H9 (cell line): ENCODE data around the gene CACNA2D4. TPM values are rescaled to one million over a fixed set of nuclear protein-coding genes. Genes with fewer than 3 reads are reported as not detected.

Experiments used
- DNase-seq: peaks from one replicate; pipeline ENCODE4 v3.0.0-alpha.2; 2017
- H2AFZ ChIP-seq: one replicate; pipeline ENCODE4 v1.6.1; 2013; ENCODE audit warnings: mild to moderate bottlenecking, low read length, control low read depth, moderate library complexity
- H2AK5ac ChIP-seq: 2 replicates; pipeline ENCODE4 v1.6.1; 2013; ENCODE audit warnings: low read length, control low read depth, mixed read lengths; ENCODE audit not compliant: insufficient read length
- H2BK120ac ChIP-seq: one replicate; pipeline ENCODE4 v1.6.1; 2013; ENCODE audit warnings: low read depth, mild to moderate bottlenecking, low read length, control low read depth, inconsistent platforms; ENCODE audit not compliant: poor library complexity, severe bottlenecking
- H2BK12ac ChIP-seq: 2 replicates; pipeline ENCODE4 v1.6.1; 2013; ENCODE audit warnings: low read length, control low read depth, mixed read lengths, low read depth; ENCODE audit not compliant: insufficient read length
- H2BK15ac ChIP-seq: 2 replicates; pipeline ENCODE4 v1.6.1; 2013; ENCODE audit warnings: low read depth, low read length, control low read depth
- H2BK20ac ChIP-seq: one replicate; pipeline ENCODE4 v1.6.1; 2013; ENCODE audit warnings: low read depth, mild to moderate bottlenecking, low read length, control low read depth, inconsistent platforms; ENCODE audit not compliant: poor library complexity, severe bottlenecking
- H2BK5ac ChIP-seq: 2 replicates; pipeline ENCODE4 v1.6.1; 2013; ENCODE audit warnings: low read length, control low read depth, mixed read lengths; ENCODE audit not compliant: insufficient read length
- H3K14ac ChIP-seq: 2 replicates; pipeline ENCODE4 v1.6.1; 2013; ENCODE audit warnings: low read length, control low read depth; ENCODE audit not compliant: insufficient read depth
- H3K18ac ChIP-seq: 2 replicates; pipeline ENCODE4 v1.6.1; 2013; ENCODE audit warnings: low read depth, mild to moderate bottlenecking, mixed read lengths, low read length, control low read depth; ENCODE audit not compliant: insufficient read length
- H3K23ac ChIP-seq: 2 replicates; pipeline ENCODE4 v1.6.1; 2013; ENCODE audit warnings: low read length, control low read depth, mixed read lengths, low read depth; ENCODE audit not compliant: insufficient read length
- H3K23me2 ChIP-seq: 2 replicates; pipeline ENCODE4 v1.6.1; 2013; ENCODE audit warnings: low read depth, mild to moderate bottlenecking, mixed read lengths, low read length, control low read depth; ENCODE audit not compliant: insufficient read length, poor library complexity, severe bottlenecking
- H3K27ac ChIP-seq: 2 replicates; pipeline ENCODE4 v1.5.1; 2013; ENCODE audit warnings: low read length, control low read depth, mixed read lengths, low read depth; ENCODE audit not compliant: insufficient read length
- H3K27me3 ChIP-seq: 2 replicates; pipeline ENCODE4 v1.6.1; 2013; ENCODE audit warnings: low read length, control low read depth, inconsistent platforms; ENCODE audit not compliant: insufficient read depth
- H3K4ac ChIP-seq: 2 replicates; pipeline ENCODE4 v1.6.1; 2013; ENCODE audit warnings: low read depth, mild to moderate bottlenecking, control low read depth, inconsistent platforms, low read length, moderate library complexity
- H3K4me1 ChIP-seq: 2 replicates; pipeline ENCODE4 v1.6.1; 2013; ENCODE audit warnings: low read length, control low read depth, inconsistent platforms; ENCODE audit not compliant: insufficient read depth
- H3K4me2 ChIP-seq: 2 replicates; pipeline ENCODE4 v1.6.1; 2013; ENCODE audit warnings: low read length, control low read depth, mixed read lengths; ENCODE audit not compliant: insufficient read length, insufficient read depth
- H3K56ac ChIP-seq: 2 replicates; pipeline ENCODE4 v1.6.1; 2013; ENCODE audit warnings: low read depth, mild to moderate bottlenecking, mixed read lengths, low read length, control low read depth; ENCODE audit not compliant: insufficient read length
- H3K79me1 ChIP-seq: 2 replicates; pipeline ENCODE4 v1.6.1; 2013; ENCODE audit warnings: low read depth, mild to moderate bottlenecking, moderate library complexity, low read length, control low read depth, inconsistent platforms; ENCODE audit not compliant: insufficient read depth, poor library complexity, severe bottlenecking
- H3K79me2 ChIP-seq: 2 replicates; pipeline ENCODE4 v1.6.1; 2013; ENCODE audit warnings: low read length, control low read depth, inconsistent platforms; ENCODE audit not compliant: insufficient read depth
- H3K9ac ChIP-seq: 2 replicates; pipeline ENCODE4 v1.6.1; 2013; ENCODE audit warnings: low read length, control low read depth, mixed read lengths; ENCODE audit not compliant: insufficient read length; ENCODE audit errors: extremely low read depth
- H3K9me3 ChIP-seq: one replicate; pipeline ENCODE4 v1.6.1; 2013; ENCODE audit warnings: low read depth, low read length, inconsistent platforms; ENCODE audit not compliant: control insufficient read depth
- H3T11ph ChIP-seq: one replicate; pipeline ENCODE4 v1.6.1; 2013; ENCODE audit warnings: mild to moderate bottlenecking, low read length, control low read depth, inconsistent platforms
- H4K20me1 ChIP-seq: one replicate; pipeline ENCODE4 v1.6.1; 2013; ENCODE audit not compliant: control insufficient read depth, insufficient read length, insufficient read depth
- H4K5ac ChIP-seq: 2 replicates; pipeline ENCODE4 v1.6.1; 2013; ENCODE audit warnings: low read depth, mild to moderate bottlenecking, mixed read lengths, low read length, control low read depth; ENCODE audit not compliant: insufficient read length
- H4K8ac ChIP-seq: replicated peaks from 2 replicates; pipeline ENCODE4 v1.6.1; 2013; ENCODE audit warnings: low read length, control low read depth, mixed read lengths, low read depth; ENCODE audit not compliant: insufficient read length
- H4K91ac ChIP-seq: 2 replicates; pipeline ENCODE4 v1.6.1; 2013; ENCODE audit warnings: low read depth, mild to moderate bottlenecking, moderate library complexity, mixed read lengths, low read length, control low read depth; ENCODE audit not compliant: insufficient read length
- H3K27ac Mint-ChIP-seq, 3 experiments: 2 replicates in 2 of 3; 3 replicates in 1 of 3; pipeline ENCODE4 v1.8.0; 2020 to 2021; ENCODE audit warnings: mixed read lengths in 3 of 3, mild to moderate bottlenecking in 1 of 3, moderate library complexity in 1 of 3
- H3K27me3 Mint-ChIP-seq: 2 replicates; pipeline ENCODE4 v1.8.0; 2021; ENCODE audit warnings: low read depth, mild to moderate bottlenecking, moderate library complexity, mixed read lengths
- H3K36me3 Mint-ChIP-seq, 3 experiments: 2 replicates in 2 of 3; 3 replicates in 1 of 3; pipeline ENCODE4 v1.8.0; 2020 to 2021; ENCODE audit warnings: low read depth in 3 of 3, mixed read lengths in 3 of 3; ENCODE audit not compliant: insufficient read depth in 1 of 3
- H3K4me1 Mint-ChIP-seq, 2 experiments: 2 replicates each; pipeline ENCODE4 v1.8.0; 2020; ENCODE audit warnings: mixed read lengths in 2 of 2
- H3K4me3 Mint-ChIP-seq, 2 experiments: 2 replicates in 1 of 2; 3 replicates in 1 of 2; pipeline ENCODE4 v1.8.0; 2020 to 2021; ENCODE audit warnings: mild to moderate bottlenecking in 2 of 2, mixed read lengths in 2 of 2, moderate library complexity in 1 of 2
- H3K9me3 Mint-ChIP-seq, 2 experiments: 2 replicates in 1 of 2; 3 replicates in 1 of 2; pipeline ENCODE4 v1.8.0; 2020; ENCODE audit warnings: mild to moderate bottlenecking in 2 of 2, mixed read lengths in 2 of 2, moderate library complexity in 1 of 2
- CTCF ChIP-seq: fragments of 200-600 bp; sonication (generic); conservative IDR thresholded peaks from 3 replicates; pipeline ENCODE4 v1.8.0; 2021; ENCODE audit warnings: antibody characterized with exemption, mild to moderate bottlenecking
- WGBS: extraction: QIAGEN DNeasy Blood & Tissue Kit; methylation state at CpG from one replicate; pipeline ENCODE4 v1.1.7; 2013; ENCODE audit warnings: missing lambda C conversion rate, low lambda C conversion rate, mixed read lengths; ENCODE audit not compliant: insufficient read length; ENCODE audit errors: extremely low coverage; 5-methylcytosine and 5-hydroxymethylcytosine counted together
- total RNA-seq: library from RNA; stranded (reverse); gene quantifications from 2 replicates; pipeline ENCODE4 v1.2.1, GENCODE V29; 2021

The CACNA2D4 gene
- total RNA-seq, 1 experiment from 2014 or later = 0.79 TPM

GRCh38 chr12:1865284-1865866 is 53.1 kb downstream of the CACNA2D4 start:
- no peak overlapping the region for H4K8ac ChIP-seq
- WGBS = no CpG with 5 or more reads among the region's 32 CpGs
- H3K4me1 Mint-ChIP-seq = peaks cover 1 to 2% of the 10 kb centered on the region in 2 experiments; a peak in 3 of 4 replicates
- no peak overlapping the region for H4K5ac ChIP-seq
- no peaks in the 10 kb centered on the region for H3K79me2 ChIP-seq
- H2BK120ac ChIP-seq = no peak overlapping the region
- H3K9me3 ChIP-seq = no peaks in the 10 kb centered on the region
- H2BK20ac ChIP-seq = no peak overlapping the region
- no peak overlapping the region for H3K56ac ChIP-seq
- no peak overlapping the region for H2BK15ac ChIP-seq
- H4K20me1 ChIP-seq = no peaks in the 10 kb centered on the region
- H3K18ac ChIP-seq = no peak overlapping the region
- H2AFZ ChIP-seq = no peak overlapping the region
- no peak overlapping the region for H3K4ac ChIP-seq
- no peaks in the 10 kb centered on the region for H3K27me3 ChIP-seq
- no peak overlapping the region for H2BK12ac ChIP-seq
- no peak overlapping the region for H3K4me3 Mint-ChIP-seq
- no peak overlapping the region for H3K4me2 ChIP-seq
- H3K9me3 Mint-ChIP-seq = peaks cover 0 to 3% of the 10 kb centered on the region in 2 experiments; a peak in 3 of 5 replicates
- no peak overlapping the region for H4K91ac ChIP-seq
- H3K79me1 ChIP-seq = no peaks in the 10 kb centered on the region
- no peak overlapping the region for H3K23ac ChIP-seq
- TF ChIP-seq CTCF = no peak
- H3K14ac ChIP-seq = no peak overlapping the region
- H3K9ac ChIP-seq = no peak overlapping the region
- no peak overlapping the region for H2AK5ac ChIP-seq
- H3K27ac Mint-ChIP-seq = no peak overlapping the region; a peak in 1 of 7 replicates
- no peak overlapping the region for H3T11ph ChIP-seq
- H3K36me3 Mint-ChIP-seq = peaks cover 0 to 4% (median 0%) of the 10 kb centered on the region in 3 experiments; a peak in 2 of 7 replicates
- no peaks in the 10 kb centered on the region for H3K23me2 ChIP-seq
- no peak overlapping the region for H3K27ac ChIP-seq
- DNase-seq = peak; percentile 30
- H3K27me3 Mint-ChIP-seq = peaks cover 5% of the 10 kb centered on the region
- H3K4me1 ChIP-seq = no peaks in the 10 kb centered on the region
- no peak overlapping the region for H2BK5ac ChIP-seq
